Cardiac fibroblast (primary cell): Measurements from ENCODE around the gene PRDM12.

Experiments
- DNase-seq, 2 donors: peaks; one replicate each; pipeline versions ENCODE4 v3.0.0 to v3.0.0-alpha.2; 2010; ENCODE audit warnings: low read depth in 2 of 2
- H3K4me3 ChIP-seq, 2 donors: replicated peaks in 1 of 2; 1 replicate in 1 of 2; 2 replicates in 1 of 2; pipeline ENCODE4 v1.5.1; 2011; ENCODE audit warnings: low read depth in 2 of 2, low read length in 2 of 2, mild to moderate bottlenecking in 2 of 2, moderate library complexity in 1 of 2
- TF ChIP-seq, protein P1 (sequence below): IDR thresholded peaks from one replicate; pipeline ENCODE4 v1.5.1; 2011; ENCODE audit warnings: low read depth, mild to moderate bottlenecking, low read length, inconsistent platforms

The PRDM12 gene

DNA sequence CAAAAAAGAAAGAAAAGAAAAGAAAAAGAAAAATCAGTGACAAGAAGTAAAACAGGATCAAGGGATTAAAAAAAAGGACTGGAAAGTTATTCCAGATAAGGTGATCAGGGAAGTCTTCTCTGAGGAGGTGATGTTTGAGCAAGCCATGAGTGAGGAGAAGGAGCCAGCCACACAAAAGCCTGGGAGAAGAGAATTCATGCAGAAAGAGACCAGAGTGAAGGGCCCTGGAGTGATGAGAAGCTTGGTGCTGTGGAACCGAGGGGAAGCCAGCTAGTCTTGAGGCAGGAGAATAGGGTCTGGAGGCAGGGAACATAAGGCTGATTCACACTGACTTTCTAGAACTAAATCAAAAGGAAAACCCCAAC is 25.2 kb downstream of the PRDM12 start:
- TF ChIP-seq, protein P1, sequence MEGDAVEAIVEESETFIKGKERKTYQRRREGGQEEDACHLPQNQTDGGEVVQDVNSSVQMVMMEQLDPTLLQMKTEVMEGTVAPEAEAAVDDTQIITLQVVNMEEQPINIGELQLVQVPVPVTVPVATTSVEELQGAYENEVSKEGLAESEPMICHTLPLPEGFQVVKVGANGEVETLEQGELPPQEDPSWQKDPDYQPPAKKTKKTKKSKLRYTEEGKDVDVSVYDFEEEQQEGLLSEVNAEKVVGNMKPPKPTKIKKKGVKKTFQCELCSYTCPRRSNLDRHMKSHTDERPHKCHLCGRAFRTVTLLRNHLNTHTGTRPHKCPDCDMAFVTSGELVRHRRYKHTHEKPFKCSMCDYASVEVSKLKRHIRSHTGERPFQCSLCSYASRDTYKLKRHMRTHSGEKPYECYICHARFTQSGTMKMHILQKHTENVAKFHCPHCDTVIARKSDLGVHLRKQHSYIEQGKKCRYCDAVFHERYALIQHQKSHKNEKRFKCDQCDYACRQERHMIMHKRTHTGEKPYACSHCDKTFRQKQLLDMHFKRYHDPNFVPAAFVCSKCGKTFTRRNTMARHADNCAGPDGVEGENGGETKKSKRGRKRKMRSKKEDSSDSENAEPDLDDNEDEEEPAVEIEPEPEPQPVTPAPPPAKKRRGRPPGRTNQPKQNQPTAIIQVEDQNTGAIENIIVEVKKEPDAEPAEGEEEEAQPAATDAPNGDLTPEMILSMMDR = no peak
- DNase-seq = no peak

DNA sequence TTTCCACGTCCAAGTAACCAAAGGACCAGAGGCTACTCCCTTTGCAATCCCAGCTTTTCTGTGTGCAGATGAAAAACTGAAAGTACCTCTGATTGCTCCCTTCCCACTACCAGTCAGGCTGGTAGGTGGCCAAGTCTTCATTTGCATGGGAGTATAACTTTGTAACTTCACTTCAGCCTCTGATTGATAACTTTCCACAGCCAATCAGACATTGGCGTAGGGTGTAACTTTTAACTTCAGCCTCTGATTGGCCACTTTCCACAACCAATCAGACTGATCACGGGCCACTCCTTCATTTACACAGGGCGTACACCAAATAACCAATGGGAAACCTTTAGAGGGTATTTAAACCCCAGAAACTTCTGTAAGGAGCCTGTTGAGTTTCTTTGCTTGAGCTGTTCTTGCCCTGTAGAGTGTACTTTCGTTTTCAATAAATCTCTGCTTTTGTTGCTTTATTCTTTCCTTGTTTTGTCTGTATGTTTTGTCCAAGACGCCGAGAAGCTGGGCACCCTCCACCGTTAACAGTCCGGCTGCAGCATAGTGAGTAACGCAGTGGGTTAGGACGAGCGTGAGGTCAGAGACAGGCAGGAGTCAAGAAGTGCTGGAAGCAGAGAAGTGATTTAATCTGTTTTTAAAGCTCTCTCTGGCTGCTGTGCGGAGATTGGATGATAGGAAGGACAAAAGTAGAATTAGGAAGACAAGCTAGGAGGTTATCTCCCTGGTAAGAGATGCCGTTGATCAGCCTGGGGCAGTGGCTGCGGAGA is 25.7 kb downstream of the PRDM12 start:
- peak overlapping the region; percentile 11 to 38 for H3K4me3 ChIP-seq
- TF ChIP-seq, protein P1 = no peak
- DNase-seq = peak; percentile 94 to 96

More for the DNA sequence above, 25.2 kb downstream of the PRDM12 start:
- peak overlapping the region in 1 of 2 donors; percentile 18 for H3K4me3 ChIP-seq

DNA sequence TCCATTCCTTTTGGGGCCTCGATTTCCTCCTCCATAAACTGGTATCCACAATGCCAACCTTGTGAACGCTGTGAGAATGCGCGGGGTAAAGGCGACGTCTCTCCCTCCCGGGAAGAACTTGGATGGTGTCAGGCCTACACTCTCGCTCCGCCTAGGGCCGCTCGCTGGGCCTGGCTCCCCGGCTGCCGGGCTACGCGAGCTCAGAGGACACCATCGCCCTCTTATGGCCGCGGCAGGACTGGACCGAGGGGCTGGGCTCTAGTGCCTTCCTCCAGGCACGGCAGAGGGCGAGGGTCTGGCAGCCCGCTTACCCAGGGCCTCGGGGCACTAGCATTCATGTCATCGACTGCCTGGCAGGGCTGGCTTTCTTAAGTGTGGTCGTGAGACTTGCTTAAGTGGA is 27.9 kb downstream of the PRDM12 start:
- H3K4me3 ChIP-seq = no peak overlapping the region
- TF ChIP-seq, protein P1 = peak; percentile 31
- peak in 1 of 2 donors; percentile 26 for DNase-seq

DNA sequence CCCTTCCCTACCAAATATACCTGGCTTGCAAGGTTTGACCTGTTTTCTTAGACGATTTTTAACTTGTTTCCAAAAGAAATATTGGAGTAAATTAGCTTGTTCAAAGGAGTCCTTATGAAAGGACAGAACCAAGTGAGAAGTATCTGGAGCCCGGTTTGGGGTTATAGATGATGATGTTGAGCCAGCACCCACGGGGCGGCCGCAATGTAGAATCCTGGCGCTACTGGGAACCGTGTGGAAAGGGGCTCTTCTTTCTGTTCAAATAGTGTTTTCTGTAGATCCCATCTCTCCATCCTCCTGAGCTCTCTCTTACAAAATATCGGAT is 28.7 kb downstream of the PRDM12 start:
- TF ChIP-seq, protein P1 = no peak
- no peak for DNase-seq
- H3K4me3 ChIP-seq = peak overlapping the region; percentile 33 to 86

DNA sequence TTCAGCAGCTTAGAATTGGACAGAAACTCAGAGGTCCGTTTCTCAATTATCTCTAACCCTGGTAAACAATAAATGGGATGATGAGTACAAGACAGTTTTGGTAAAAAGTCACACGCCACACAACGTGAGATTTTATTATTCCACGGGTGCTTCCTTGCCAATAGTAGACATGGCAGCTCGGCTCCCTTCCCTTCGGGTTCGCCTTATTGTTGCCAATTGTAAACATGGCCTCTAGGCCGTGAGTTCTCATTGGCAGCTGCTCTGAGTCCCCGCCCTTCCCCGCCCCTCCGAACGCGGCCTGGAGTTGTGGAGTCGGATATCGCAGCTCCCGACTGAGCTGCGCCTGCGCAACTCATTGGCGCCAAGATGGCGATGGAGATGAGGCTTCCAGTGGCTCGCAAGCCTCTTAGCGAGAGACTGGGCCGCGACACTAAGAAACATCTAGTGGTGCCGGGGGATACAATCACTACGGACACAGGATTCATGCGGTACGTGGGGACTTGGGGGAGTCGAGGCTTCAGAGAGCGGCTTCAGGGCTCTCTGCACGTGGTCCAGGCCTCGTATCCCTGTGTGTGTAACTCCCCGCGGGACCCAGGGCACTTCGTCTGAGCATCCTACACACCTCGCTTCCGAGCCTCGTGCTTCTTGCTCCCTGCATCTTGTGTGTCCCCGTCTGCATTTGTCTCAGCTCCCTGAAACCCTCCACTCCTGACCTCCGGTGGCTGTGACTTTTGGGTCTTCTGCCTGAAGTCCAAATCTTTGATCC is 29.2 kb downstream of the PRDM12 start, which contains the start of gene EXOSC2:
EXOSC2 (plus strand) TSS at position 355 of the 766 bp plus-strand sequence; CDS start at position 367, 12 bp downstream.
- peak within 1 kb of the TSS; percentile 74 to 86 for H3K4me3 ChIP-seq
- peak; percentile 99 for DNase-seq
- TF ChIP-seq, protein P1 = no peak

DNA sequence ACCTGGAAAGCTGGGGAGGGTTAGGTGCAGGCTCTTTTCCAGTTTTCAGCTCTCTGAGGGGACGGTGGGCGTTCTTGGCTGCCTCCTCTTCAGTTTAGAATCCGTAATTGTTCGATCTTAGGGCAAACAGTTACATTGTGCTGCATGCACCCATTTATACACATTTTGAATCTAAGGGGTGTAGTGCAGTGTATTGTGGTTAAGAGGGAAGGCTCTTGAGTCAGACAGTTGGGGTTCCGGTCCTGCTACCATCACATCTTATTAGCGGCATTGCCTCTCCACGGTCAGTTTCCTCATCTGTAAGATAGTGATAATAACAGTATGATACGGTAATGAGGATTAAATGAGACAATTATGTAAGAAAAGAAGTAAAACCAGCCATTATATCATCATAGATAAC is 29.8 kb downstream of the PRDM12 start:
- DNase-seq = peak in 1 of 2 donors; percentile 27
- TF ChIP-seq, protein P1 = no peak
- peak overlapping the region; percentile 74 to 86 for H3K4me3 ChIP-seq
